Activated CD8-positive, alpha-beta memory T cell treated with anti-CD3 and anti-CD28 coated beads for 36 hours (primary cell): Measurements from ENCODE around the gene STYXL1. TPM values are rescaled to one million over a fixed set of nuclear protein-coding genes. Genes with fewer than 3 reads are reported as not detected.

Source experiments
- CTCF ChIA-PET: fragments of 350-600 bp; sonication (Branson Sonifier 250); formaldehyde crosslinking; loops from one replicate; lab custom pipeline; 2021; ENCODE audit warnings: antibody characterized with exemption; lab: Charles Lee
- POLR2A ChIA-PET: fragments of 350-600 bp; sonication (Branson Sonifier 250); formaldehyde crosslinking; loops from one replicate; lab custom pipeline; 2021; ENCODE audit warnings: antibody characterized with exemption; lab: Charles Lee
- total RNA-seq, 2 experiments: library from RNA; stranded (reverse); gene quantifications; one replicate each; pipeline ENCODE4 v1.2.3, GENCODE V29; 2021

Gene STYXL1
- total RNA-seq, 2 experiments from 2014 or later = 35.7 to 36.0 TPM

DNA sequence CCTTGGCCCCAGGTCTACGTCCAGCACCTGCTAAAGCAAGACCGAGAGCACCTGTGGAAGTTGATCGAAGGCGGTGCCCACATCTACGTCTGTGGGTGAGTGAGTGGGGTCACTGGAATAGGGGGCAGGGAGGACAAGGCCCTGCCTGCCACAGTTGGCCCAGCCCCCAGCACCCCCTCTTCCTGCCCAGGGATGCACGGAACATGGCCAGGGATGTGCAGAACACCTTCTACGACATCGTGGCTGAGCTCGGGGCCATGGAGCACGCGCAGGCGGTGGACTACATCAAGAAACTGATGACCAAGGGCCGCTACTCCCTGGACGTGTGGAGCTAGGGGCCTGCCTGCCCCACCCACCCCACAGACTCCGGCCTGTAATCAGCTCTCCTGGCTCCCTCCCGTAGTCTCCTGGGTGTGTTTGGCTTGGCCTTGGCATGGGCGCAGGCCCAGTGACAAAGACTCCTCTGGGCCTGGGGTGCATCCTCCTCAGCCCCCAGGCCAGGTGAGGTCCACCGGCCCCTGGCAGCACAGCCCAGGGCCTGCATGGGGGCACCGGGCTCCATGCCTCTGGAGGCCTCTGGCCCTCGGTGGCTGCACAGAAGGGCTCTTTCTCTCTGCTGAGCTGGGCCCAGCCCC lies 61.5 kb downstream of the STYXL1 start:
- POLR2A ChIA-PET = no interaction called here
- CTCF ChIA-PET = no interaction called here

DNA sequence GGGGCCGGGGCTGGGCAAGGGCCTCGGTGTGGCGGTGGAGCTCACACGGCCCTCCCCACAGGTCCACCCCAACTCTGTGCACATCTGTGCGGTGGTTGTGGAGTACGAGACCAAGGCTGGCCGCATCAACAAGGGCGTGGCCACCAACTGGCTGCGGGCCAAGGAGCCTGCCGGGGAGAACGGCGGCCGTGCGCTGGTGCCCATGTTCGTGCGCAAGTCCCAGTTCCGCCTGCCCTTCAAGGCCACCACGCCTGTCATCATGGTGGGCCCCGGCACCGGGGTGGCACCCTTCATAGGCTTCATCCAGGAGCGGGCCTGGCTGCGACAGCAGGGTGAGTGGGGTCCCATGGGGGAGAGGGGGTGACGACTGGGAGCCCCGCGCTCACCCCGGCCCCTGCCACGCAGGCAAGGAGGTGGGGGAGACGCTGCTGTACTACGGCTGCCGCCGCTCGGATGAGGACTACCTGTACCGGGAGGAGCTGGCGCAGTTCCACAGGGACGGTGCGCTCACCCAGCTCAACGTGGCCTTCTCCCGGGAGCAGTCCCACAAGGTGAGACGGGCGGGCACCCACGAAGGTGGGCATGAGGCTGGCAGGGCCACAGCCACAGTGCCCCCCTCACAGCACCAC lies 62.2 kb downstream of the STYXL1 start:
- ChIA-PET POLR2A (no interaction called here), CTCF (no interaction called here)

DNA sequence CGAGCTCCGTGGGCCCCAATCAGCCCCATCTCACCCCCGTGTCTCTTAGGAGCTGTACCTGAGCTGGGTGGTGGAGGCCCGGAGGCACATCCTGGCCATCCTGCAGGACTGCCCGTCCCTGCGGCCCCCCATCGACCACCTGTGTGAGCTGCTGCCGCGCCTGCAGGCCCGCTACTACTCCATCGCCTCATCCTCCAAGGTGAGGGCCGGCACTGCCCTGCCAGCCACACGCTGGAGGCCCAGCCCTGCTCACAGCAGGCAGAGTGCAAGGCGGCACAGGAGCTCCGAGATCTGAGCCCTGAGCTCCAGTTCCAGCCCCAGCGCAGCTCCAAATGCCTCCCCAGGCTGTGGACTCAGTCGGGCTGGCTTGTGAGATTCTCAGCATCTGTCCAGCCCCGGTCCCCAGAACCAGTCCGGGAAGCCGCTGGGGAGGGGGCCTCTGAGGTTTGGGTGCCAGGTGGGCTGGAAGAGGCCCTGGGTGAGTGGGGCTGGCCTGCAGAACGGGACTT lies 62.7 kb downstream of the STYXL1 start:
- ChIA-PET CTCF (interaction anchor here (1.0 kb wide), 1 partner anchor 10 kb away, joined by 3 read pairs; no protein-coding TSS in a partner anchor), POLR2A (no interaction called here)

DNA sequence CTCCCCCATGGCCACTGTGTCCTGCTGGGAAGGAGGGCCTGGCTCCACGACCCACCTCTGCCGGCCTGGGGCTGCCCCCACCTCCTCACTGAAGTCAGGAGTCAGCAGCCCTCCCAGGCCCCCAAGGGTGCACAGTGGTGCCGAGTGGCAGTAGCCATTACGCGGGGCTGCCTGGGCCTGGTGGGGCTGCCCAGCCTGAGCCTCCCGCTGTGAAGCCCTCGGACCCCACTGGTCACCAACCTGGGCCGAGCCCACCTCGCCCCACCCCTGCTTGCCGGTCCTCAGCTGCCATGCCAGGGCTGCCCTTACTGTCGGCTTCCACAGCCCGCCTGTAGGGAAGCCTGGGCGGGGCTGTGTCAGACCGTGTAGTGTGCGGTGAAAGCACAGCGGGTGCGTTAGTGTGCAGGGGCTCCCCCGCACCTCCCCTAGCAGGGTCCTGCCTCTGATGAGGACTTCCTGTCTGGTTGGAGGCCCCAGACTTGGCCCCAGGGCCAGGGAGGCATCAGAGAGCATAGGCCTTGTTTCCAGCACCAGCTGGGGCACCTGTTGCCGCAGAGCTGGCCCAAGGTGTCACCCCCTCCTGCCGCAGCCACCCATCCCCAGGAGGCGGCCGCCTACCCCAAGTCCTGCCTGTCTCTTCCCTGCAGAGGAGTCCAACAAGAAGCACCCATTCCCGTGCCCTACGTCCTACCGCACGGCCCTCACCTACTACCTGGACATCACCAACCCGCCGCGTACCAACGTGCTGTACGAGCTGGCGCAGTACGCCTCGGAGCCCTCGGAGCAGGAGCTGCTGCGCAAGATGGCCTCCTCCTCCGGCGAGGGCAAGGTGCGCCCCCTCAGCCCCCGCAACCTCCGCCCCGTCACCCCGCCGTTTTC lies 63.4 kb downstream of the STYXL1 start:
- ChIA-PET CTCF (interaction anchor here (1.0 kb wide), 1 partner anchor 11 kb away, joined by 3 read pairs; no protein-coding TSS in a partner anchor), POLR2A (no interaction called here)

DNA sequence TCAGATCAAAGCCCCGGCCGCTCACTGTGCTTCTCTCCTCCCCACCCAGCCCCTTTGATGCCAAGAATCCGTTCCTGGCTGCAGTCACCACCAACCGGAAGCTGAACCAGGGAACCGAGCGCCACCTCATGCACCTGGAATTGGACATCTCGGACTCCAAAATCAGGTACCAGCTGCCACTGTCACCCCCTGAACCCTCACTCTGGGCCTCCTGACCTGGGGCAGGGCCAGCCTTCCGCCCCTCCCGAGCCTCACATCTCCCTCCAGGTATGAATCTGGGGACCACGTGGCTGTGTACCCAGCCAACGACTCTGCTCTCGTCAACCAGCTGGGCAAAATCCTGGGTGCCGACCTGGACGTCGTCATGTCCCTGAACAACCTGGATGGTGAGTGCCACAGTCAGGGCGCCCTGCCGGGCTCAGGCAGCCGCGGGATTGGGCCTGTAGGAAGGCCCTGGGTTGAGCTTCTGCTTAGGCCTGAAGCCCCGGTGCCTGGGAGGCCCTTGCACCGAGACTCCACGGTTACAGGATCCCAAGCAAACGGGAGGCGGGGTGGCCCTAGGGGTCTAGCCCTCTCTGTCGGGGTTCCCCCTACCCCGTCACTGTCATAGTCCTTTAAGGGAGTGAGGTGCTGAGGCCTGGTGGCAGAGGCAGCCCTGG lies 64.2 kb downstream of the STYXL1 start:
- ChIA-PET POLR2A (no interaction called here), CTCF (no interaction called here)

DNA sequence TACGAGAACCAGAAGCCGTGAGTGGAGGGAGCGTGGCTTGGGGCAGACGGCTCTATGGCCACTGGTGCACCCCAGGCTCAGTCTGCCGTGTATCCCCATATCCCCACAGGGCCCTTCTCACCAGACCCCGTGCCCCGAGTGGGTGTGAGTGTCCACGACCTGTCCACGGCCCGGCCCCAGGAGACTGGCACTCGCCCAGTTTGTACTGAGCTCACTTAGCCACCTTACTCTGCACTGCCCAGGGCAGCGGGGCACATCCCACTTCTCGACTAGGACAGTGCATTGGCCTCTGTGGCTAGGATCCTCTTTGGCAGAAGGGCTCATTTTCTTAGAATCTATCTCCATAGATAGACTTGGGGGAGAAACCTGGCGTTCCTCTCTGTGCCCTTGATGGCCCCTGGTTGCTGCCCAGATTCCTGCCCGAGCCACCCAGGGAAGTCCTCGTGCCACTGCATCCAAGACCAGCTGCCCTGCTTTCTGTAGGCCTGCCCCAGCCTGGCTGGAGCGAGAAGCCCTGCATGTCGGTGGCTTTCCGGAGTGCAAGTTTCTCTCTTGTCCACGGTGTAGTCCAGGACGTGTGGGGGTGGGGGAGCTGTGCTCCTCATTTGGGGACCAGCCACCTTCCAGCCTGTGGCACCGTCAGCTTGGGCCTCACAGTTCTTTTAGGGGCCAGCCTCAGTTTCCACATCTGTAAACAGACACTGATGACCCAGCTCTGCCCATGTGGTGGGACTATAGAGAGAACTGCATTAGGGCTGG lies 65.3 kb downstream of the STYXL1 start:
- ChIA-PET POLR2A (no interaction called here), CTCF (no interaction called here)

DNA sequence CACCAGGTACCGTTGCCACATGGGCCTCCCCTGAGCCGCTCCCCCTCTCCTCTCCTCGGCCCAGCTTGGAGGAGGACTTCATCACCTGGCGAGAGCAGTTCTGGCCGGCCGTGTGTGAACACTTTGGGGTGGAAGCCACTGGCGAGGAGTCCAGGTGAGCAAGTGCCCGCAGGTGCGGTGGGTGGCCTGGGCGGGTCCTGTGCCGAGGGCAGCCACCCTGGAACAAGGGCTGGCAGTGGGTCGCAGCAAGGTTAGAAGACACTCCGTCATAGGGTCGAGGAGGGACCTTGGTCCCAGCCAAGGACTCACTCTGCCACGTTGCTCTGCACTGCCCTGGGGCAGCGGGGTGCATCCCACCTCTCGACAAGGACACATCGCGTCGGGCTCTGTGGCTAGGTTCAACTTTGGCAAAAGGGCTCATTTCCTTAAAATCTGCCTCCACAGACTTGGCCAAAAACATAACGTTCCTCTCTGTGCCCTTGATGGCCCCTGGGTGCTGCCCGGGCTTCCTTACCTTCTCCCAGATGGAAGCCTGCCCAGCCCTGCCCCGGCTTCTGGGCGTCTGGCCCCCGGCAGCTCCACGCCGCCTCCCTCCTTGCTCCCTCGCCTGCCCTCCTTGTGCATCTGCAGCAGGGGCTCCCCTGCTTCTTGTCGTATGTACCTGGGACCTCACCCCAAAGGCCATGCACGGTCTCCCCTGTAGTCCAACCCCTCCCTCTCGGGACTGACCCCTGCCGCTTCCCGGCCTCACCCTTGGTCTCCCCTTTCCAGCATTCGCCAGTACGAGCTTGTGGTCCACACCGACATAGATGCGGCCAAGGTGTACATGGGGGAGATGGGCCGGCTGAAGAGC lies 66.1 kb downstream of the STYXL1 start:
- CTCF ChIA-PET = no interaction called here
- POLR2A ChIA-PET = no interaction called here

DNA sequence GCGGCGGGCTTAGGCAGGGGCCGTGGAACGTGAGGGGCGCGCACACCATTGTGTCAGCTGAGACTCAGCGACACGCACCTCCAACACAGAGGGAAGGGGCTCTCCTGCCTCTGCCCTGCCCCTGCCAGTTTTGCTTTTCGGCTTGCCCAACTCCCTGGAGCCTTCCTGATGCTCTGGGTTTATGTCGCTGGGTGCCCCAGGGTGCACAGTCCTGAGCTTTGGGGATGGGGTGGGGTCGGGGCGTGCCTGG lies 66.7 kb downstream of the STYXL1 start:
- ChIA-PET POLR2A (no interaction called here), CTCF (no interaction called here)

DNA sequence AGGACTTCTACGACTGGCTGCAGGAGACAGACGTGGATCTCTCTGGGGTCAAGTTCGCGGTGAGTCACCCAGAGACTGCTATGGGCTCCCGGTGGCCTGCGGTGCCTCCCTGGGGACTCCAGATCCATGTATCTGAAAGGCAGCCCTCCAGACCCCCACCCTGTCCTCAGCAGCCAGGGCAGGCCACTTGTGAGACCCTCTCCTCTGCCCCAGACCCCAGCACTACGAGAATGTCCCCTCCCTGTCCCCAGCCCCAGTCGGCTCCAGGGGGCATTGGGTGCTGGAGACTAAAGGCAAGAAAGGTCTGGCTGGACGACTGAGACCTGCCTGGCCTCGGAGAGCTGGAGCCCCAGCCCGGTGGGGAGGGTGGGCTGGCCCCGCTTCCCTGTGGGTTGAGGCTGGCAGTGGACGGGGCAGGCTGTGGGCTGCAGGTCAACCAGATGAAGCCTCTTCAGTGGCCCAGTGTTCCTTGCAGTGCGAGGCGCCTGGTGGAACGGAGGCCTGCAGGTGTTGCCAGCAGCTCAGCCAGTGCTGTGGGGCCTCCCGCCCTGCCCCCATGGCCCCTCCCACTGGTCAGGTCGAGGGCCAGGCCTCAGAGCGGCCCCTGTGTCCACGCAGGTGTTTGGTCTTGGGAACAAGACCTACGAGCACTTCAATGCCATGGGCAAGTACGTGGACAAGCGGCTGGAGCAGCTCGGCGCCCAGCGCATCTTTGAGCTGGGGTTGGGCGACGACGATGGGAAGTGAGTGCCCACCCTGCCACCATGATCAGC lies 67.2 kb downstream of the STYXL1 start:
- CTCF ChIA-PET = no interaction called here

DNA sequence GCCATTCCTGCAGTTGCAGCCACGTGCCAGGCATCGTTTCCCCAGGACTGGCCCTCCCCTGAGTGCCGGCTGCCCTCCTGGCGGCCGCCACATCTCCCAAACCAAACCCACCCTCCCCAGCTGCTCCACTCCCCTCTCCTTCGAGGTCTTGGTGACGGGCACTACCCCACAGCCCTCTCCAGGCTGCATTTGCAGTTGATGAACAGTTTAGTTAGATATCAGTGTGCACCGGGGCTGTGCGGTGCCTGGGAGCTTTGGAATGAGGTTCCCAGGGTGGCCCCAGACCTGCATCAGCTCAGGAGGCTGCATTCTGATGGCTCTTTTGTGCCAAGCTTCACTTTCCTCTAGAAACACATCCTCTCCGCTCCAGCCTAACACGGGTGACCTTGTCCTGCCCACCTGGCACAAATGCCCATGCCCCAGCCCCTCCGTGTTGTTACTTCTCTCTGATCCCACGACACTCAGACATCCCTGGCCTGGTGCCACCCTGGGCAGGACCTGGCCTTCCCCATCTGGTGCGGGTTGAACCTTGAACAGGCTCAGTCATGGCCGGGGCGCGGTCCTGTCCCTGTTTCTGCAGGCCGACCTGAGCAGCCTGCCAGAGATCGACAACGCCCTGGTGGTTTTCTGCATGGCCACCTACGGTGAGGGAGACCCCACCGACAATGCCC lies 67.9 kb downstream of the STYXL1 start:
- ChIA-PET POLR2A (no interaction called here), CTCF (no interaction called here)

More for the DNA sequence above, 67.2 kb downstream of the STYXL1 start:
- POLR2A ChIA-PET = no interaction called here

DNA sequence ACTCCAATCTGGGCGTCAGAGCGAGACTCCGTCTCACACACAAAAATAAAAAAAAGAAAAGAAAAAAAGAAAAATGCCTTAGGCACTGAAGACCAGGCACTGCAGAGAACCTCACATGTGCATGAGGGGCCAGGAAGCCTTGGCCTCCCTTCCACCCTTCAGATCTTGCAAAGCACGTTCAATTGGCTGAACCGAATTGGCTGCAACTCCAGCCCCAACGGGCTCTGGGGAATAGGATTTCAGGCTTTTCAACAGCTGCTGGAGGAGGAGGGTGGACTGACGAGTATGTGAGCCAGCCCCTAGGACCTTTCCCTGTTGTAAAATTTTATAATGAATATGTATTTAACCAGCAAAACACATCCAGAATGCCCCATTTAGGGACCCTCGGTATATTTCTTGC lies 70.1 kb downstream of the STYXL1 start:
- CTCF ChIA-PET = no interaction called here

DNA sequence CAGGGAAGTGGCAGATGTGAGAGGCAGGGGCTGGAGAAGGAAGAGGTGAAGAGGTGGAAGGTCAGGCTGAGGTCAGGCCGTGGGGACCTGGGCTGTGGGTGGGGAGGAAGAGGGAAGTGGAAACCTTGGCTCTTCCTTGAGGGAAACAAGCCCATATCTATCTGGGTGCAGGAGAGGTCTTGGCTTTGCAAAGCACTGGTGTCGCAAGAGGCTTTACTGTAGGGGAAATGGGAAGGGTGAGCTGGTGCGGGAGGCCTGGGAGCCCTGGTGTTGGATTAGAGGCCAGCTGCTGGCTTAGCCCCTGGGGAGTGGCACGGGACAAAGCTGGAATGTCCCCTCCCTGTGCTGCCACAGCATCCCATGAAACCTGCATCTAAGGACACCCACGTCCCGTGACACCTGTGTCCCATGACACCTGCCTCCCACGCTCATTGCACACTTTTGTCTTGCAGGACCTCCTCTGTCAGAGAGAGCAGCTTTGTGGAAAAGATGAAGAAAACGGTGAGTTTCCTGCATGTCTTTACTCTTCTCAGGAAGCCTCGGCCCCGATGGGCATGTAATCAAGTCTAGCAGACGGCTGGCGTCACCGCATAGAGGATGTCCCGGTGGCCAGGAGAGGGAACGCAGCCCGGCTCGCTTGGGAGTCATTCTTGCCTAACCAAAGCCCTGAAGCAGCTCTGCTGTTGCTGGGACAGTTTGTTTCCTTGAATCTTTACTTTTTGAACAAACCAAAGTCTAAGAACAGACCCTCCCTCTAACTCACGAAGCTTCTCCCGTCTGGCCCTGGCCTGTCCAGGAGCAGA lies 75.6 kb downstream of the STYXL1 start:
- ChIA-PET CTCF (no interaction called here), POLR2A (no interaction called here)

More for the DNA sequence above, 70.1 kb downstream of the STYXL1 start:
- POLR2A ChIA-PET = no interaction called here

DNA sequence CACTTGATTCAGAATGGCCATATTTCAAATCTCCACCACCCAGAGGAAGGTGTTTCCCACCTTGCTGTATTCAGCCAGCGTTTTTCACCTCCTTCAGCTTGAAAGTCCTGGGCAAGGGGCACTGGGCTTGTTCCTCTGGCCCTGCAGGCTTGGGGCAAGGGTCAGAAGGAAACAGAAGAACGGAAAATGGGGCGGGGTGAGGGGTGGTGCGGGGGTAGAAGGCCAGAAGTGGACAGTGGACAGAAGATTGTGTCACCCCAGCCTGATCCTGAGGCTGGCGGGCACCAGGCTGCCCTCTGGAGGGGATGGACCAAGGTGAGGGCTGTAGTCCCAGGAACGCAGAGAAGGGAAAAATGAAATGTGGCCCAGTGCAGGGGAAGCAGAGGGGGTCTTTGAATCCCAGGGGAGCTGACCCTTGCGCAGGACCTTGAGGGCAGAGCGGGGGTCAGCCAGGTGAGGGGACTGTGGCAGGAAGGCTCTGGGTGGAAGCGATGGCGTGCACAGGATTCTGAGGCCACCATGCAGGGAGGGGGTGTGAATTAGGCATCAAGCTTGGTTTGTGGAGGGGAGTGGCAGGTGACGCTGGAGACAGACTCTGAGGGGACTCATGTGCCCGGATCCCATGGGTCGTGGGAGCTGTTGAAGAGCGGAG lies 76.4 kb downstream of the STYXL1 start:
- CTCF ChIA-PET = no interaction called here
- POLR2A ChIA-PET = no interaction called here

DNA sequence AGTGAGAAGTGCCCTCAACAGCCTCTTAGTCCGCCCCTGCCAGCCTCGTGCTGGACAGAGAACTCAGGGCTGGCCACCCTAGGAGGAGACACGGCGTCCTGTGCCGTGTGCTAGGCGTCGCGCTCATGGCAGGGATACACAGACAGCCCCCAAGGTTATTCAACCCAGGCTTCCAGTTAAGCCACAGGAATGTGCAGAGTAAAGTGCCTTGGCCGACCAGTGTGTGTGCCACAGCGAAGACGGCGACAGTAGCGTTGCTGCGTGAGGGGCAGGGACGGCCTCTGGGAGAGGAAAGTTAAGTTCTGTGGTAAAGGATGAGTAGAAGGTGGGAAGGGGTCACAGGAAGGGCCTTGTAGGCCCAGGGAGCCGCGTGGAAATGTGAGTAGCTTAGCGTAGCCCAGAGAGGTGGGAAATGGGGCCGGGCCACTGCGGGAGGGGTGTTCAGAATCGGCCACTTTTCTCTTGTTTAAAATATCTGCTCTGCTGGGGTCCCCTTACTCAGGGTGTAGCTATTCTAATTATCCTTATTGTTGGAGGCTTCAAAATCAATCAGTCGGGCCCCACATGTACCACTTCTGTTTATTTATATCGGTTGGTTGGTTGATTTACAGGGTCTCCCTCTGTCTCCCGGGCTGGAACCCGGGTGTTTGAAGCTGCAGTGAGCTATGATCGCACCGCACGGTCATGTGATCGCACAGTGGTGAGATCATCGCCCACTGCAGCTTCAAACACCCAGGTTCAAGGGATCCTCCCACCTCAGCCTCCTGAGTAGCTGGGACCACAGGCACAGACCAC lies 77.9 kb downstream of the STYXL1 start:
- ChIA-PET POLR2A (no interaction called here), CTCF (no interaction called here)

DNA sequence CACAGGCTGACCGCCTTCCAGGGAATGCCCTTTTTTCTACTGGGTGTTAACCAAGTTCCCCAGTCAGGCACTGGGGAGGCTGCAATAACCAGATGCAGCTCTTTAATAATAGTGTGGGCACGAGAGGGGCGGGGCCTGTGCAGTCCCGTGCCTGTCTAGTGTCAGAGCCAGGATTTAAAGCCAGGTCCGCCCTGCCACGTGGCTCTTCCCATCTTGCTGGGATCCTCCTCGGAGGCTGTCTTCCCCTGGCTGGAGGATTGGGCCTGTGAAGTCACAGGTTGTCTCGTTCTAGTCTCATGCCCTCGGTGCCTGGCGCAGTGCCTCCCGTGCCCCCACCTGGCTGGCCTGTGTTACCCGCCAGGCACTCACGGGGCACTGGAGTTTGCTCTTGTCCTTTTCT lies 78.6 kb downstream of the STYXL1 start:
- ChIA-PET CTCF (no interaction called here), POLR2A (no interaction called here)
